Lung (tissue), 12 donors: Measurements from ENCODE around the gene LRRC61. TPM values are rescaled to one million over a fixed set of nuclear protein-coding genes. Genes with fewer than 3 reads are reported as not detected.

Experiments used
- ATAC-seq: fragments of 200-7000 bp; cut with Tn5 transposase; one replicate; pipeline ENCODE4 v1.9.1; 2020; ENCODE audit warnings: moderate number of reproducible peaks; ENCODE audit not compliant: insufficient read depth, low FRiP score
- DNase-seq, 3 donors: peaks; one replicate each; pipeline ENCODE4 v3.0.0-alpha.2; 2013 to 2017
- H3K27ac ChIP-seq, 2 donors: one replicate each; pipeline ENCODE4 v1.5.1; 2013; ENCODE audit warnings: mild to moderate bottlenecking in 2 of 2, moderate library complexity in 2 of 2, control low read depth in 1 of 2, inconsistent platforms in 1 of 2, low read depth in 1 of 2, low read length in 1 of 2
- H3K27me3 ChIP-seq, 3 donors: one replicate each; pipeline ENCODE4 v1.5.1; 2013; ENCODE audit warnings: low read length in 2 of 3; ENCODE audit not compliant: control insufficient read depth in 3 of 3, insufficient read depth in 3 of 3
- H3K36me3 ChIP-seq, 4 donors: one replicate each; pipeline ENCODE4 v1.5.1; 2013; ENCODE audit warnings: low read length in 4 of 4, mild to moderate bottlenecking in 1 of 4, moderate library complexity in 1 of 4; ENCODE audit not compliant: control insufficient read depth in 4 of 4, insufficient read depth in 4 of 4
- H3K4me1 ChIP-seq, 5 donors: one replicate each; pipeline ENCODE4 v1.5.1; 2013; ENCODE audit warnings: low read length in 5 of 5, mild to moderate bottlenecking in 2 of 5, moderate library complexity in 1 of 5; ENCODE audit not compliant: control insufficient read depth in 5 of 5, insufficient read depth in 5 of 5
- H3K4me3 ChIP-seq: one replicate; pipeline ENCODE4 v1.5.1; 2013; ENCODE audit warnings: mild to moderate bottlenecking, control low read depth, moderate library complexity
- H3K9ac ChIP-seq, 2 donors: one replicate each; pipeline ENCODE4 v1.5.1; 2013; ENCODE audit warnings: low read length in 2 of 2, control low read depth in 1 of 2; ENCODE audit not compliant: insufficient read depth in 1 of 2
- H3K9me3 ChIP-seq, 4 donors: one replicate each; pipeline ENCODE4 v1.5.1; 2013; ENCODE audit warnings: low read length in 3 of 4, mild to moderate bottlenecking in 1 of 4, moderate library complexity in 1 of 4; ENCODE audit not compliant: control insufficient read depth in 4 of 4, insufficient read depth in 3 of 4
- whole genome bisulfite sequencing, 2 donors: extraction: QIAGEN DNeasy Blood & Tissue Kit; methylation state at CpG; one replicate each; pipeline ENCODE4 v1.1.7; 2013; 5-methylcytosine and 5-hydroxymethylcytosine counted together
- polyA plus RNA-seq, 2 donors: library from polyadenylated mRNA; stranded (reverse); fragments of 200-250 nt; gene quantifications; one replicate each; pipeline ENCODE4 v1.2.1, GENCODE V29; 2013
- total RNA-seq, 2 donors: library from RNA; depleted of rRNA in 1 of 2; stranded (reverse); fragments of >200 nt in 1 of 2; gene quantifications; one replicate each; pipeline ENCODE4 v1.2.1, GENCODE V29; 2014 to 2021
- TF ChIP-seq, protein P1 (sequence below): IDR thresholded peaks from 2 replicates; pipeline ENCODE4 v1.5.1; 2012; ENCODE audit warnings: mild to moderate bottlenecking; ENCODE audit errors: control extremely low read depth, extremely low read depth
- donor health status: control.
- donor health status: control.
- donor health status: Bipolar disorder and iron deficiency.
- donor health status: healthy.
- donor health status: DM: yes; HTN: yes; CAD: no.

Gene LRRC61
- total and polyA plus RNA-seq, 4 donors = 7.1 to 18.8 (median 13.0) TPM

DNA sequence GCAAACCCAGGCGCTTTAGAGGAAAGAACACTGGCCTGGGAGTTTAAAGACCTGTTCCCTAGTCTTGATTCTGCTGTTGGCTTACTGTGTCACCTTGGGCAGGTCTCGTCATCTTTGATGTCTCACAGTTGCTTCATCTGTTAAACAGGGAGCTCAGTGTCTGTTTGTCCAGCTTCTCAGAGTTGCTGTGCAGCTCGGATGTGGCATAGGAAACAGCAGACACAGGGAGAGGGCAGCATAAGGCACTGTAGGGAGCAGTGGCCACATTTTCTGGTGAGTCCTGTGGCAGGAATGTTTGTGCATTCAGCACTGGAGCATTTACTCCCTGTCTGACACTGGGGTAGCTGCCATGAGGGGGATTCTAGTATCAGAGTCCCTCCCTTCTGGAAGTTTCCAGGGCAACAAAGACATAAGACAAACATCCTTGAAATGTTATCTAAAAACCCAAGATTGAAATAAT is 47.5 kb downstream of the LRRC61 start:
- H3K27ac ChIP-seq = peak overlapping the region in 1 of 2 donors; percentile 97
- no peak for ATAC-seq
- 77 to 84% methylated on average over 3 of the region's 3 CpGs for WGBS, 2 donors

DNA sequence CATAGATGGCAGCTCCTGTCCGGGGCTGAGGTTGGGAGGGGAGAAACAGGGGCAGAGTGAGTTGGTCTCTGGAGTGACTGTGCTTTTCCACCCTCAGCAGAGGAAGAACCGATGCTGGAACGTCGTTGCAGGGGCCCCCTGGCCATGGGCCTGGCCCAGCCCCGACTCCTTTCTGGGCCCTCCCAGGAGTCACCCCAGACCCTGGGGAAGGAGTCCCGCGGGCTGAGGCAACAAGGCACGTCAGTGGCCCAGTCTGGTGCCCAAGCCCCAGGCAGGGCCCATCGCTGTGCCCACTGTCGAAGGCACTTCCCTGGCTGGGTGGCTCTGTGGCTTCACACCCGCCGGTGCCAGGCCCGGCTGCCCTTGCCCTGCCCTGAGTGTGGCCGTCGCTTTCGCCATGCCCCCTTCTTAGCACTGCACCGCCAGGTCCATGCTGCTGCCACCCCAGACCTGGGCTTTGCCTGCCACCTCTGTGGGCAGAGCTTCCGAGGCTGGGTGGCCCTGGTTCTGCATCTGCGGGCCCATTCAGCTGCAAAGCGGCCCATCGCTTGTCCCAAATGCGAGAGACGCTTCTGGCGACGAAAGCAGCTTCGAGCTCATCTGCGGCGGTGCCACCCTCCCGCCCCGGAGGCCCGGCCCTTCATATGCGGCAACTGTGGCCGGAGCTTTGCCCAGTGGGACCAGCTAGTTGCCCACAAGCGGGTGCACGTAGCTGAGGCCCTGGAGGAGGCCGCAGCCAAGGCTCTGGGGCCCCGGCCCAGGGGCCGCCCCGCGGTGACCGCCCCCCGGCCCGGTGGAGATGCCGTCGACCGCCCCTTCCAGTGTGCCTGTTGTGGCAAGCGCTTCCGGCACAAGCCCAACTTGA is 48.2 kb downstream of the LRRC61 start:
- DNase-seq = no peak
- 91% methylated on average over 41 to 48 of the region's 48 CpGs for WGBS, 2 donors
- H3K27me3 ChIP-seq = no peaks in the 10 kb centered on the region
- TF ChIP-seq, protein P1, sequence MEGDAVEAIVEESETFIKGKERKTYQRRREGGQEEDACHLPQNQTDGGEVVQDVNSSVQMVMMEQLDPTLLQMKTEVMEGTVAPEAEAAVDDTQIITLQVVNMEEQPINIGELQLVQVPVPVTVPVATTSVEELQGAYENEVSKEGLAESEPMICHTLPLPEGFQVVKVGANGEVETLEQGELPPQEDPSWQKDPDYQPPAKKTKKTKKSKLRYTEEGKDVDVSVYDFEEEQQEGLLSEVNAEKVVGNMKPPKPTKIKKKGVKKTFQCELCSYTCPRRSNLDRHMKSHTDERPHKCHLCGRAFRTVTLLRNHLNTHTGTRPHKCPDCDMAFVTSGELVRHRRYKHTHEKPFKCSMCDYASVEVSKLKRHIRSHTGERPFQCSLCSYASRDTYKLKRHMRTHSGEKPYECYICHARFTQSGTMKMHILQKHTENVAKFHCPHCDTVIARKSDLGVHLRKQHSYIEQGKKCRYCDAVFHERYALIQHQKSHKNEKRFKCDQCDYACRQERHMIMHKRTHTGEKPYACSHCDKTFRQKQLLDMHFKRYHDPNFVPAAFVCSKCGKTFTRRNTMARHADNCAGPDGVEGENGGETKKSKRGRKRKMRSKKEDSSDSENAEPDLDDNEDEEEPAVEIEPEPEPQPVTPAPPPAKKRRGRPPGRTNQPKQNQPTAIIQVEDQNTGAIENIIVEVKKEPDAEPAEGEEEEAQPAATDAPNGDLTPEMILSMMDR = no peak
- H3K27ac ChIP-seq = no peak overlapping the region
- no peaks in the 10 kb centered on the region for H3K9me3 ChIP-seq
- peaks cover 0 to 30% (median 7%) of the 10 kb centered on the region in 5 donors for H3K4me1 ChIP-seq
- H3K4me3 ChIP-seq = no peak overlapping the region
- peaks cover 0 to 40% (median 19%) of the 10 kb centered on the region in 4 donors for H3K36me3 ChIP-seq
- no peak for ATAC-seq
- H3K9ac ChIP-seq = no peak overlapping the region

More for the DNA sequence above, 47.5 kb downstream of the LRRC61 start:
- no peak overlapping the region for H3K9ac ChIP-seq
- no peaks in the 10 kb centered on the region for H3K27me3 ChIP-seq
- H3K9me3 ChIP-seq = no peaks in the 10 kb centered on the region
- H3K36me3 ChIP-seq = peaks cover 0 to 40% (median 19%) of the 10 kb centered on the region in 4 donors
- TF ChIP-seq, protein P1 = no peak
- H3K4me1 ChIP-seq = peaks cover 0 to 30% (median 7%) of the 10 kb centered on the region in 5 donors
- DNase-seq = no peak
- no peak overlapping the region for H3K4me3 ChIP-seq

DNA sequence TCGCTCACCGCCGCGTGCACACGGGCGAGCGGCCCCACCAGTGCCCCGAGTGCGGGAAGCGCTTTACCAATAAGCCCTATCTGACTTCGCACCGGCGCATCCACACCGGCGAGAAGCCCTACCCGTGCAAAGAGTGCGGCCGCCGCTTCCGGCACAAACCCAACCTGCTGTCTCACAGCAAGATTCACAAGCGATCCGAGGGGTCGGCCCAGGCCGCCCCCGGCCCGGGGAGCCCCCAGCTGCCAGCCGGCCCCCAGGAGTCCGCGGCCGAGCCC is 48.8 kb downstream of the LRRC61 start:
- Histone ChIP-seq H3K4me1 (peaks cover 0 to 30% (median 7%) of the 10 kb centered on the region in 5 donors), H3K4me3 (no peak overlapping the region), H3K27me3 (no peaks in the 10 kb centered on the region), H3K27ac (no peak overlapping the region), H3K36me3 (peaks cover 0 to 40% (median 19%) of the 10 kb centered on the region in 4 donors), H3K9ac (no peak overlapping the region), H3K9me3 (no peaks in the 10 kb centered on the region)
- DNase-seq = no peak
- 96 to 97% methylated on average over 30 of the region's 30 CpGs for WGBS, 2 donors
- TF ChIP-seq, protein P1 = no peak
- no peak for ATAC-seq
